Tibial nerve (tissue), 4 donors: ENCODE measurements around the gene RWDD4. TPM values are rescaled to one million over a fixed set of nuclear protein-coding genes. Genes with fewer than 3 reads are reported as not detected.
A peak's percentile ranks its signal among the peaks of the same experiment; 100 is the strongest.

Source experiments
- DNase-seq, 2 donors: peaks; one replicate each; pipeline ENCODE4 v3.0.0-alpha.2; 2019; ENCODE audit warnings: low spot score in 2 of 2
- H3K27ac ChIP-seq, 4 donors: fragments of 200-600 bp; sonication (generic) in 3 of 4; one replicate each; pipeline ENCODE4 v1.5.1; 2017 to 2019; ENCODE audit warnings: mild to moderate bottlenecking in 1 of 4
- H3K27me3 ChIP-seq, 2 donors: fragments of 200-600 bp; sonication (generic) in 1 of 2; one replicate each; pipeline versions ENCODE4 v1.5.1 to v1.6.0; 2017 to 2019
- H3K36me3 ChIP-seq, 3 donors: fragments of 200-600 bp; sonication (generic); one replicate each; pipeline ENCODE4 v1.5.1; 2018 to 2019
- H3K4me1 ChIP-seq, 4 donors: fragments of 200-600 bp; sonication (generic) in 3 of 4; one replicate each; pipeline ENCODE4 v1.5.1; 2017 to 2019
- H3K4me3 ChIP-seq, 4 donors: fragments of 200-600 bp; sonication (generic) in 3 of 4; one replicate each; pipeline ENCODE4 v1.5.1; 2017 to 2019; ENCODE audit warnings: mild to moderate bottlenecking in 1 of 4, moderate library complexity in 1 of 4
- H3K9me3 ChIP-seq, 4 donors: fragments of 200-600 bp; sonication (generic) in 3 of 4; one replicate each; pipeline ENCODE4 v1.5.1; 2017 to 2019
- EP300 ChIP-seq, 2 donors: sonication (generic); formaldehyde crosslinking; IDR thresholded peaks; one replicate each; pipeline ENCODE4 v1.6.1; 2017; ENCODE audit warnings: antibody characterized with exemption in 2 of 2, mild to moderate bottlenecking in 1 of 2
- POLR2A ChIP-seq, 2 donors: fragments of 450-650 bp; IDR thresholded peaks; one replicate each; pipeline ENCODE4 v1.6.1; 2017; ENCODE audit warnings: antibody characterized with exemption in 2 of 2, mild to moderate bottlenecking in 2 of 2, moderate library complexity in 2 of 2
- WGBS, 2 donors: methylation state at CpG; one replicate each; pipeline ENCODE4 v1.1.5; 2018; 5-methylcytosine and 5-hydroxymethylcytosine counted together
- total RNA-seq, 4 donors: library from RNA; depleted of rRNA; stranded (reverse); fragments of >200 nt; gene quantifications; one replicate each; pipeline ENCODE4 v1.1.0, GENCODE V29; 2016
- TF ChIP-seq, protein P1 (sequence below), 5 experiments: fragments of 200-600 bp in 3 of 5; fragments of 450-650 bp in 2 of 5; sonication (generic) in 3 of 5; IDR thresholded peaks; one replicate each; pipeline ENCODE4 v1.5.1; 2016 to 2019; ENCODE audit warnings: antibody characterized with exemption in 5 of 5, mild to moderate bottlenecking in 3 of 5, moderate library complexity in 2 of 5

RWDD4 gene
- total RNA-seq, 4 donors from 2014 or later = 19.8 to 24.9 (median 24.8) TPM

DNA sequence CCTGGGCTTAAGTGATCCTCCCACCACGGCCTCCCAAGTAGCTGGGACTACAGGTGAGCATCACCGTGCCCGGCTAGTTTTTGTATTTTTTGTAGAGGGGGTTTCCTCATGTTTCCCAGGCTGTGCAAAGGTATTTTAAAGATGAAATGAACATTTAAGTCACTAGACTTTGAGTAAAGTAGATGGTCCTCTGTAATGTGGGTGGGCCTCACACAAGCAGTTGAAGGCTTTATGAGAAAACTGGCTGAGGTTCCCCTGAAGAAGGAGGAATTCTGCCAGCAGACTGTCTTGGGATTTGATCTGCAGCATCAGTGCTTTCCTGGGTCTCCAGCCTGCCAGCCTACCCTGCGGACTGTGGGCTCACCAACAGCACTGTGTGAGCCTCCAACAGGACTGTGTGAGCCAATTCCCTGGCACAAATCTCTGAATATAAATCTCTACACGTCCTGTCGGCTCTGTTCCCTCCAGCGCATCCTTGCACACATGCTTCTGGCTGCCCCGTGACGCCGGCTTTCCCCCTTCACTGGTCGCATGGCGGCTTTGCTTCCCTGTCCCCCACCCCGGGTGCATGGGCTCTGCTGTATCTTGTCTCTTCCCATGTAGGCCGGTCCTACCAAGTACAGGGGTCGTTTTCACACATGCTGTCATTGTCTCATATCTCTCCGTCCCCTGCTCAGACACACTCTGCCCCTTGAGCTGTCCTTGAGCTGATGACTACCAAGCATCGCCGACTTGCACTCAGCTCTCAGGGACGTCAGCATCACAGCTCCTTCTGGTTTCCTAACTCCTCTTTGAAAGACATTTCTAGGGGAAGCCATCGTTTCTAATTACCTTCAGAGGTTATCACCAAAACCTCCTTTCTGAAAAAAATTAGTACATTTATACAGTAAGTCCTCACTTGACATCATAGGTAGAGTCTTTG lies 46.4 kb downstream of the RWDD4 start:
- Histone ChIP-seq H3K4me1 (peaks cover 0 to 18% (median 2%) of the 10 kb centered on the region in 4 donors), H3K4me3 (no peak overlapping the region), H3K36me3 (no peaks in the 10 kb centered on the region), H3K27me3 (no peaks in the 10 kb centered on the region), H3K27ac (no peak overlapping the region), H3K9me3 (no peaks in the 10 kb centered on the region)
- WGBS, 2 donors = 90 to 91% methylated on average over 20 of the region's 20 CpGs
- TF ChIP-seq POLR2A (IDR thresholded peaks at IDR 0.05) (no peak), EP300 (IDR thresholded peaks at IDR 0.05) (no peak)
- TF ChIP-seq, protein P1, sequence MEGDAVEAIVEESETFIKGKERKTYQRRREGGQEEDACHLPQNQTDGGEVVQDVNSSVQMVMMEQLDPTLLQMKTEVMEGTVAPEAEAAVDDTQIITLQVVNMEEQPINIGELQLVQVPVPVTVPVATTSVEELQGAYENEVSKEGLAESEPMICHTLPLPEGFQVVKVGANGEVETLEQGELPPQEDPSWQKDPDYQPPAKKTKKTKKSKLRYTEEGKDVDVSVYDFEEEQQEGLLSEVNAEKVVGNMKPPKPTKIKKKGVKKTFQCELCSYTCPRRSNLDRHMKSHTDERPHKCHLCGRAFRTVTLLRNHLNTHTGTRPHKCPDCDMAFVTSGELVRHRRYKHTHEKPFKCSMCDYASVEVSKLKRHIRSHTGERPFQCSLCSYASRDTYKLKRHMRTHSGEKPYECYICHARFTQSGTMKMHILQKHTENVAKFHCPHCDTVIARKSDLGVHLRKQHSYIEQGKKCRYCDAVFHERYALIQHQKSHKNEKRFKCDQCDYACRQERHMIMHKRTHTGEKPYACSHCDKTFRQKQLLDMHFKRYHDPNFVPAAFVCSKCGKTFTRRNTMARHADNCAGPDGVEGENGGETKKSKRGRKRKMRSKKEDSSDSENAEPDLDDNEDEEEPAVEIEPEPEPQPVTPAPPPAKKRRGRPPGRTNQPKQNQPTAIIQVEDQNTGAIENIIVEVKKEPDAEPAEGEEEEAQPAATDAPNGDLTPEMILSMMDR (IDR thresholded peaks at IDR 0.05) = no peak
- no peak for DNase-seq

DNA sequence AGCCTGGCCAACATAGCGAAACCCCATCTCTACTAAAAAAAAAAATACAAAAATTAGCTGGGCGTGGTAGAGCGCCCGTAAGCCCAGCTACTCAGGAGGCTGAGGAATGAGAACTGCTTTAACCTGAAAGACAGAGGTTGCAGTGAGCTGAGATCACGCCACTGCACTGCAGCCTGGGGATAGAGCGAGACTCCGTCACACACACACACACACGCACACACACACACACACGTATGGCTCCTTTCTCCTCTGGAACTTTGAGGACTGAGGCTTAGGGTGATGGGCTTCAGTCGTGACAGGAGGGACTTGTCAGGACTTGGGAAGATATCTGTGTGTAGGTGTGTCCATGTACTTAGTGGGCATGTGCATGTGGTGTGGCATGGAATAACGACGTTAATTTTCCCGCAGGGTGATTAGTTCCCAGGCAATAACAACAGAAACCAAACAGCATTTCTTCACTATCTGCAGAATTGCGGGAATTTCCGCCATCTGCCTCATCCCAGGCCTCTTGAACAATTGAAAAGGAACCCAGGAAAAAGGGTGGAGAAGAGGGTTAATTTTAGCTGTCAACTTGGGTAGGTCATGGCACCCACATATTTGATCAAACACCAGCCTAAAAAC lies 47.7 kb downstream of the RWDD4 start:
- Histone ChIP-seq H3K4me1 (peaks cover 0 to 18% (median 2%) of the 10 kb centered on the region in 4 donors), H3K27me3 (no peaks in the 10 kb centered on the region), H3K4me3 (no peak overlapping the region), H3K9me3 (no peaks in the 10 kb centered on the region), H3K36me3 (no peaks in the 10 kb centered on the region), H3K27ac (peak overlapping the region in 2 of 4 donors; percentile 54 to 82)
- TF ChIP-seq POLR2A (IDR thresholded peaks at IDR 0.05) = no peak
- DNase-seq = no peak
- 75 to 80% methylated on average over 15 of the region's 15 CpGs for WGBS, 2 donors

DNA sequence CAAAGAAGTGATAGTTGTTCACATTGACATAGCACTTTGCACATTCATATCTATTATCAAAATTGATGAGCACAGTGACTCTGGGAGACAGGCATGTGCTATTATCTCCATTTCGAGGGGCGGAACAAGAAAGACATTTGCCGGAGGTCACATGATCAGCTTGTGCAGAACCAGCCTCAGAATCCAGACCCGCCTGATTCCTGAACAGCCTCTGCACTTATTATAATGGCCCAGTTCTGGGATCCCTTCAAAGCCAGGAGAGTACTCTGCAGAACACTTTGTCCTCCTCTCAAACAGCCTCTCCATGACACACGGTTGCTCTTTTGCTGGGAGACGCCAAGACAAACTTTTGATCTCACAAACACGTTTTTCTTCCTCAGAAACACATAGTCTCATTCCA lies 48.4 kb downstream of the RWDD4 start:
- Histone ChIP-seq H3K4me3 (no peak overlapping the region), H3K27me3 (no peaks in the 10 kb centered on the region), H3K4me1 (peaks cover 0 to 18% (median 2%) of the 10 kb centered on the region in 4 donors), H3K9me3 (no peaks in the 10 kb centered on the region), H3K36me3 (no peaks in the 10 kb centered on the region), H3K27ac (peak overlapping the region in 2 of 4 donors; percentile 68 to 82)
- peak in 1 of 2 donors; percentile 61 for DNase-seq
- WGBS, 2 donors = 51 to 53% methylated on average over 7 of the region's 7 CpGs
- TF ChIP-seq EP300 (IDR thresholded peaks at IDR 0.05) (peak in 1 of 2 donors; percentile 81), POLR2A (IDR thresholded peaks at IDR 0.05) (no peak)
- TF ChIP-seq, protein P1 (IDR thresholded peaks at IDR 0.05) = no peak

DNA sequence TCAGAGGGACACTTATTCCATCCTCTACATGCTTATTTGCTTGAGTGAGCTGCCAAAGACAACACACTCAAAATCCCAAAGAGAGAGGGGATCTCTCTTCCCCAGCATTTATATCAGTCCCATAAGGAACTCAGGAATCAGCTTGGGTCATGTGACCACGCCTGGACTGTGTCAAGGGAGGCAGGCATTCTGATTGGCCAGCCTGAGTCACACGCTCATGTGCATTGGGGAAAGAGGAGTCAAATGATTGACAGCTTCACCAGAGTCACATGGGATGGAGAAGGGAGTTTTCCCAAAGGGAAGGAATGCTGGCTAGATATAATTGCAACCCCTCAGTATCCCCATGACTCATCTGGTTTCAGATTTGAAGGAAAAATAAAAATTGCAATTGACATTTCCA lies 49.0 kb downstream of the RWDD4 start:
- no peaks in the 10 kb centered on the region for H3K9me3 ChIP-seq
- peaks cover 0 to 18% (median 2%) of the 10 kb centered on the region in 4 donors for H3K4me1 ChIP-seq
- no peak overlapping the region for H3K4me3 ChIP-seq
- WGBS, 2 donors = 88 to 91% methylated on average over 2 of the region's 2 CpGs
- DNase-seq = no peak
- peak overlapping the region in 2 of 4 donors; percentile 68 to 82 for H3K27ac ChIP-seq
- H3K36me3 ChIP-seq = no peaks in the 10 kb centered on the region
- H3K27me3 ChIP-seq = no peaks in the 10 kb centered on the region
- TF ChIP-seq POLR2A (IDR thresholded peaks at IDR 0.05) (no peak), EP300 (IDR thresholded peaks at IDR 0.05) (no peak)
- TF ChIP-seq, protein P1 (IDR thresholded peaks at IDR 0.05) = no peak

DNA sequence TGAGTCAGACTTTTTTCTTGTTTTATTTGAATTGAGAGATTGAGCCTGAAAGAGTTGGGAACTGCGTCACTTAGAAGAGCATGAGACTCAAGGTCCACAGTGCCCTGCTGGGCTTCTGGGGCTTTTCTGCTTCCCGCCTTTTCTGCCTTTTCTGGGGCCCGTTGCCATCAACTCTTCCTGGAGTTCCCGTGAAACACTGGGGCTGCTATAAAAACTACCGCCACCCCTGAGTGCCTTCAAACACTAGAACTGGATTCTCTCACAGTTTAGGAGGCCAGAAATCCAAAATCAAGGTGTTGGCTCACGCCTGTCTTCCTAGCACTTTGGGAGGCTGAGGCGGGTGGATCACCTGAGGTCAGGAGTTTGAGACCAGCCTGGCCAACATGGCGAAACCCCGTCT lies 49.8 kb downstream of the RWDD4 start:
- Histone ChIP-seq H3K27me3 (no peaks in the 10 kb centered on the region), H3K4me1 (peaks cover 0 to 18% (median 2%) of the 10 kb centered on the region in 4 donors), H3K36me3 (no peaks in the 10 kb centered on the region), H3K4me3 (no peak overlapping the region), H3K9me3 (no peaks in the 10 kb centered on the region), H3K27ac (peak overlapping the region in 1 of 4 donors; percentile 33)
- TF ChIP-seq EP300 (IDR thresholded peaks at IDR 0.05) (no peak), POLR2A (IDR thresholded peaks at IDR 0.05) (no peak)
- TF ChIP-seq, protein P1 (IDR thresholded peaks at IDR 0.05) = no peak
- DNase-seq = no peak
- WGBS, 2 donors = 88 to 91% methylated on average over 9 of the region's 9 CpGs
